Breast epithelium (tissue), 3 donors: ENCODE data around the gene GRWD1.

Source experiments
- CTCF ChIP-seq, 3 donors: fragments of 450-650 bp; IDR thresholded peaks; one replicate each; pipeline ENCODE4 v1.5.1; 2016 to 2017; ENCODE audit warnings: antibody characterized with exemption in 3 of 3, mild to moderate bottlenecking in 3 of 3, moderate library complexity in 3 of 3
- POLR2A ChIP-seq: fragments of 450-650 bp; IDR thresholded peaks from one replicate; pipeline ENCODE4 v1.6.1; 2016; ENCODE audit warnings: antibody characterized with exemption, mild to moderate bottlenecking, moderate library complexity
- POLR2AphosphoS5 ChIP-seq, 3 donors: sonication (generic); formaldehyde crosslinking; IDR thresholded peaks; one replicate each; pipeline ENCODE4 v1.6.1; 2017; ENCODE audit warnings: antibody characterized with exemption in 3 of 3

GRCh38 chr19:48401287-48401686 is 44.5 kb upstream of the GRWD1 start:
- TF ChIP-seq CTCF (IDR thresholded peaks at IDR 0.05) (no peak), POLR2A (no peak), POLR2AphosphoS5 (IDR thresholded peaks at IDR 0.05) (no peak)
